HG03354 (cell line): ENCODE results near the gene RIPPLY3.
"Not testable (repeated sequence)": the region's sequence is repeated elsewhere in the genome, so short reads cannot be mapped to it uniquely, and the experiment has no call there.

ENCODE experiments used
- ATAC-seq: cut with Tn5 transposase; IDR thresholded peaks from one replicate; pipeline ENCODE4 v1.9.1; 2021; ENCODE audit warnings: mild to moderate bottlenecking; ENCODE audit not compliant: unreplicated experiment, poor library complexity, severe bottlenecking

RIPPLY3 gene

DNA sequence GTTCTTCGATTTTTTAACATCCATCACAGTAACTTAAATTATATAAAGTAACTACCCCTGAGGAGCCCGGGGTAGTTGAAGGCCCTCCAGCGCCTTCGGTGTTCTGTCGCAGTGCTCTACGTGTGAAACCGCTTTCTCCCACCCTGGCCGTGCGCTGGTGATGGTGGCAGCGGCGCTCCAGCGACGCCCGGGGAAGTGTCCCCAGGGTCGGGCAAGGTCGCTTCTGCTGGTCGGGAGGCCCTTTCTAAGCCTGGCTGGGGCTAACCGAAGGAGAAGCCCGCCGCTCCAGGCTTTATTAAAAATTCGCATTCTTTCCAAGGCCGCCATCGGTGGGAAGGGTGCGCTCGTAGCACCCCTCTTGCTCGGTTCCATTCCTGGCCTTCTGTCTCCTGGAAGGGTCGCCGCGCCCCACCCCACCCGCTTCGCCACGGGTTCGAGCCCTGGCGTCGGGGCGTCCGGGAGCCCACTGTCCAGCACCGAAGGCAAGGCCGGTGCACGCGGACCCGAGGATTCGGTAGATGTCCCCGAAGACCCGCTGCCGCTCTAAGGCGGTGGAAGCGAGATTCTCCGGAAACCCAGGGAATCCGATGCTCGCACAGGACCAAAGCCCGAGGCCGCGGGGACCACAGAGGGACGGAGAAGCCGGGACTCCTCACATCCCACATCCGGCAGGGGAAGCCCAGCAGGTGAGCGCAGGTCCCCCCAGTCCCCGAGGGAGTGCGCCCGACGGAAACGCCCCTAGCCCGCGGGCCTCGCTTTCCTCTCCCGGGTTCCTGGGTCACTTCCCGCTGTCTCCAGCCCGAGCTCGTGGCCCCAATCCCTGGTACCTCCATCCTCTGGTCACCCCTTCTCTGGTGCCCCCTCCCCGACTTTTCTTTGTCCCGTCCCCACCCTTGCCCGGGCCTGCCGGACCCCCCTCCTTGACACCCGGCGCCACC is 685 bp upstream of the RIPPLY3 start:
- ATAC-seq: no peak

GRCh38 chr21:37008724-37009123 is 2.2 kb downstream of the RIPPLY3 start:
- ATAC-seq: no peak

DNA sequence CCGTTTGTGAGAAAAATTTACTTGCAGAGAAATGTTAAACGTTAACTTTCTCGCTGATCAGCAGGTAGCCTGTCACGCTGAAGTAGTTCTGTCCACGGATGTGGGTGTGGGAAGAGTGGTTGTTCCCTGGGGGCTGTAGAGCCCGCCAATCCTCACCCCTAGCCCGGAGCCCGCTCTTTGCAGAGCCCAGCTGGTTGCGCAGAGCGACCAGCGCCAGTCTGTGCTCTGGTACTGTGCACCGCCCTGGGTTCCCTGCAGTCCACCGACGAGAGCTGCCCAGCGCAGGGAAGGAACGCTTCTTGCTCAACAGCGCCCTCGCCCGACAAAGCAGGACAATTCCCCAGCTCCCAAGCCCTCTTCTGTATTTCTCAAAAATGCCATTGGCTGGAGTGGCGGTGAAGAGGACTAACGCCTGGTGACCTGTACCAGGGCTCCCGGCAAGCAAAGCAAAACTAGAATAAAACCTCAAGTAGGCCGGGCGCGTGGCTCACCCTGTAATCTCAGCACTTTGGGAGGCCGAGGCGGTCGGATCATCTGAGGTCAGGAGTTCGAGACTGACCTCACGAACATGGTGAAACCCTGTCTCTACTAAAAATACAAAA is 3.3 kb downstream of the RIPPLY3 start:
- peak; percentile 97 for ATAC-seq

- ATAC-seq: no peak
Observed at GRCh38 chr21:37017951-37018679, 11.6 kb downstream of the RIPPLY3 start.

- ATAC-seq: no peak
Observed at GRCh38 chr21:37026499-37026898, 20.0 kb downstream of the RIPPLY3 start.

DNA sequence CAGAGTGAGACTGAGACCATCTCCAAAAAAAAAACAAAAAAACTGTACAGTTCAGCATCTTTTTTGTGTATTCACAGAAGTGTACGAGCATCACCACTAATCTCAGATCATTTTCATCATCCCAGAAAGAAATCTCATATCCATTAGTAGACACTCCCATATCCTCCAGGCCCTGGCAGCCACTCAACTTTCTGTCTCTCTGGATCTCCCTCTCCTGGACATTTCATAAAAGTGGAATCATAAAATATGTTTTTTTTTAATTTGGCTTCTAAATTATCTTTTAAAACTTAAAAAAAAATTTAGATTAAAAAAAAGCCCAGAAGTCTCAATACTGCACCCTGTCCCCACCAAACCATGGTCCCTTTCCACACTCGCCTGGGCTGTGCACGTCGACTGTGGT is 22.1 kb downstream of the RIPPLY3 start:
- ATAC-seq: no peak

GRCh38 chr21:37030864-37031263 is 24.4 kb downstream of the RIPPLY3 start:
- ATAC-seq: no peak

GRCh38 chr21:37032293-37032692 is 25.8 kb downstream of the RIPPLY3 start:
- ATAC-seq: no peak

- no peak for ATAC-seq
Observed at GRCh38 chr21:37032877-37033471, 26.5 kb downstream of the RIPPLY3 start.

- not testable (repeated sequence) for ATAC-seq
Observed at GRCh38 chr21:37034394-37034793, 27.9 kb downstream of the RIPPLY3 start.

GRCh38 chr21:37036177-37036576 is 29.7 kb downstream of the RIPPLY3 start:
- ATAC-seq: no peak

- no peak for ATAC-seq
Observed at GRCh38 chr21:37039411-37040075, 33.0 kb downstream of the RIPPLY3 start.

DNA sequence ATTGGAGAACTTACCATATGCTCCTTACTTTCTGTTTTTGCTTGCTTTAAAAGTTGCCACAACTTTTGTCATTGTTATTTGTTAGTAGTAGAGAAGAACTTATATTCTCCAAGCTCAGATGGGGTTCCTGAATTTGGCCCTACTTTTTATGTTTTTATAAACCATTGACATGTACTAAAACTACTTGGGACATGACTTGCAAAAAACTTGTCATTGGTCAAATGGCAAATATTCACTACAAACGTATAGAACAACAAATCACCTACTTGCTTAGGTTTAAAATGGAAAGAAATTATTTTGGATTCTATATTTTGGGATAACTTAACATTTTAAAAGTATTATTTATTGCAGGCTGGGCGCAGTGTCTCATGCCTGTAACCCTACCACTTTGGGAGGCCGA is 33.7 kb downstream of the RIPPLY3 start:
- ATAC-seq: no peak

DNA sequence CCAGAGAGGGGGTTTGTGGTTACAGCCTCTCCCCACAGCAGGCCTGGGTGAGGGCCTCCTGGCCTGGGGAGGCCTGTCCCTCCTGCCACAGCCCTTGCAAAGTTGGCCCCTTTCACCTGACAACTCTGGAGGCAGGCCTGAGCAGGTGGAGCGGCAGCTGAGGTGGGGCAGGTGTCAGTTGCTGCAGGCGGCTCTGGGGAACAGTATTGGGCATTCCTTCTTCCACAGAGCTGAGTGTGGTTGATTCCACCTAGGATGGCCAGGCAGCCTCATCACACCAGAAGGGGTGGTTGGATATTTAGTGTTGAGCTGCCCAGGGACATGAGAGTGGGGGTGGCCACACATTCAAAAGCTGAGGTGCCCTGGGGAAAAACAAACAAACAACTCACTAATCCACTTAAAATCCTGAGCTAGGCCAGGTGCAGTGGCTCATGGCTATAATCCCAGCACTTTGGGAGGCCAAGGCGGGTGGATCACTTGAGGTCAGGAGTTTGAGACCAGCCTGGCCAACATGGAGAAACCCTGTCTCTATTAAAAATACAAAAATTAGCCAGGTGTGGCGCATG is 35.3 kb downstream of the RIPPLY3 start:
- ATAC-seq: no peak

GRCh38 chr21:37043818-37044217 is 37.3 kb downstream of the RIPPLY3 start:
- ATAC-seq: no peak

GRCh38 chr21:37044643-37045042 is 38.1 kb downstream of the RIPPLY3 start:
- no peak for ATAC-seq

- ATAC-seq: no peak
Observed at GRCh38 chr21:37045149-37045548, 38.6 kb downstream of the RIPPLY3 start.

- ATAC-seq: no peak
Observed at GRCh38 chr21:37045556-37045955, 39.1 kb downstream of the RIPPLY3 start.

- no peak for ATAC-seq
Observed at GRCh38 chr21:37047079-37047478, 40.6 kb downstream of the RIPPLY3 start.
